ENCODE results near the gene SART3.
"Not testable (repeated sequence)": the region's sequence is repeated elsewhere in the genome, so short reads cannot be mapped to it uniquely, and the experiment has no call there.

Gene SART3

DNA sequence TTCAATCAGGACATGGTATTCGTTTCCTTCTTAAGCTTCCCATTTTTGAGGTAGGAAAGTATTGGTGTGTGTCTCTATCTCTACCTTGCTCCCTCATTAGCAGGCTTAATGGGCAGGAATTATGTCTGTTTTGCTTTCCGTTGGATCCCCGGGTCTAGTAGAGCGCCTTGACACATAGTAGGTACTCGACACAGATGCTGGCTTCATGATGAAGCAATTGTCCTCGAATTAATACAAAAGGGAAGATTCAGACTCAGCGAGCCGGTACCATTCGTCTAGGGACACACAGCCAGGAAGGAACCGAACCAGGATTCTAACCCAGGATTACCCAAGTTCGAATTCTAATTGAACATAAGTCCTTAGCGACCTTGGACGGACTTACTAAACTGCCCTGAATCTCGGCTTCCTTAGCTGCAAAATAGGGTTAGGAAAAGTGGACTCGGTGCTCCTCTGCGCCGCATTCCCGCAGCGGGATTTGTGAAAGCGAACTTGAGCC, 927 bp upstream of the SART3 start:
- DNase-seq = no peak

DNA sequence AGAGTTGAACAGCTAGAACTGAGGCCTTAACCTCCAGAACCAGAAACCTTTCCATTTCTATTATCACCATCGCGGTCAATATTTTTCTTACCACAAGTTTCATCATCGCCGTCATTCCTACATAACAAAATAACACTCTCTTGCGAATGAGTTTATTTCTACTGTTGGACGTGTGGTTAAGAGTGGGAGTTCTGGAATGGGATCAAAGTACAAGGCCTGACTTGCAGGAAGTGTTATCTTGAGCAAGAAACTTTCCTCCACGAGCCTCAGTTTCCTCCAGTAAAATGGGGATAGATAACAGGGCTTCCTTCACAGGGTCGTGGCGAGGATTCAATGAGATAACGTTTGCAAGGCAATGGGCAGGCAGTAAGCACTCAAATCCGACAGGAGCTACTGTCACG, 652 bp downstream of the SART3 start:
- no peak for DNase-seq

DNA sequence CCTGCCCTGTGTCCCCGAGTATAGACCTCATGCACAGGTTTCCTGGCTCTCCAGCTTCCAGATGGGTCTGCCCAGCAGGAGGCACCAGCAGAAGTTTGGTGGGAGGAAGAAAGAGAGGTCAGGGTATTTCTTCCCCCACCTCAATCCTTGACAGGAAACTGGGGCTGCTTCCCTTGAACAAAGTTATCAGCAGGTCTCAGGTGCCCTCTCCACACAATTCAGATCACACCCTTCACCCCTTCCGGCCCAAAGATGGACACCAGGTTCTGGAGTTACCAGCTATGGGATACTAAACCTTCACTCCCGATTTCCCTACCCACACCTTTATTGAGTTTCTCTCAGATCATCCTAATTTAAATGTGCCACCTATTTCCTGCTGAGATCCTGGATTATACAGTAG, 1.2 kb downstream of the SART3 start:
- no peak for DNase-seq

DNA sequence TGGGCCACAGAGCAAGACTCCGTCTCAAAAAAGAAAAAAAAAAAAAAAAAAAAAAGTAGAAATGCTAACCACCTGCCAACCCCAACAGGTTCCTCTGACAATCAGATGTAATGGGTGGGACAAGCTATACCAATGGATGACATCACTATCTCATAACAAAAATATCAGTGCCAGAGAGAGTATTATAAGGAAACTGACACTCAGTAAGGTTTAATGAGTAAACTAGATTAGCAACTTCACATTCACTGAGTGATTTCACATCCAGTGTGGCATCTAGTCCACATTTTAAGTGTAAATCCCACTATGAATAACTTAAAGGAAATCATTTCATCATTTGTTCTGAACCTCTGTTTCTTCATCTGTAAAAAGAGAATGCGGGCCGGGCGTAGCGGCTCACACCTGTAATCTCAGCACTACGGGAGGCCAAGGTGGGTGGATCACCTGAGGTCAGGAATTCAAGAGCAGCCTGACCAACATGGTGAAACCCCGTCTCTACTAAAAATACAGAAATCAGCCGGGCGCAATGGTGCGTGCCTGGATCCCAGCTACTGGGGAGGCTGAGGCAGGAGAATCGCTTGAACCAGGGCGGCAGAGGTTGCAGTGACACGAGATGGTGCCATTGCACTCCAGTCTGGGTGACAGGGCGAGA, 1.8 kb downstream of the SART3 start:
- DNase-seq = no peak

DNA sequence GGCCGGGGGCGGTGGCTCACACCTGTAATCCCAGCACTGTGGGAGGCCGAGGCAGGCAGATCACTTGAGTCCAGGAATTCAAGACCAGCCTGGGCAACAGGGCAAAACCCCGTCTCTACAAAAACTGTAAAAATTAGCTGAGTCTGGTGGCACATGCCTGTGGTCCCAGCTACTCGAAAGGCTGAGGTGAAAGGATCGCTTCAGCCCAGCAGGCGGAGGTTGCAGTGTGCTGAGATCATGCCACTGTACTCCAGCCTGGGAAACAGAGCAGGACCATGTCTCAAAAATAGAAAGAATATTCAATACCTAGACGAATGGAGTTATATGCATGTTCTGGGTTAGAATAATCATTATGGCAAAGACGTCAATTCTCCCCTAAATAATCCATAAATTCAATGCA, 5.6 kb downstream of the SART3 start:
- not testable (repeated sequence) for DNase-seq

DNA sequence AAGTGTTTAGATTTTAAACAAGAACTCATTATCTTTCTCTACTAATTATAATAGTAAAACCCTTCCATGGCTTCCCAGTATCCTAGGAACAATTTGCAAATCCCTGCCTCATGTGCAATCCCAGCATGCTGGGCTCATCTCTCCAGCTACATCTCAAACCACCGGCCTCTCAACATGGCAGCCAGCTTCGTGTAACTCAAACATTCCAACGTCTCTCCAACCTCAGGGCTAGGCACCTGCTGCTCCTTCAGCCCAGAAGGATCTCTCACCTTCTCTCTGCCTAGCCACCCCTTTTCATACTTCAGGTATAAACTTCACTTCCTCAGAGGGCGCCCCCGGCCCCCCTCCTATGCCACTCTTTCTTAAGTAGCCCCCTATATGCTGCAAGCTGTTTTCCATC, 7.2 kb downstream of the SART3 start:
- DNase-seq = no peak

DNA sequence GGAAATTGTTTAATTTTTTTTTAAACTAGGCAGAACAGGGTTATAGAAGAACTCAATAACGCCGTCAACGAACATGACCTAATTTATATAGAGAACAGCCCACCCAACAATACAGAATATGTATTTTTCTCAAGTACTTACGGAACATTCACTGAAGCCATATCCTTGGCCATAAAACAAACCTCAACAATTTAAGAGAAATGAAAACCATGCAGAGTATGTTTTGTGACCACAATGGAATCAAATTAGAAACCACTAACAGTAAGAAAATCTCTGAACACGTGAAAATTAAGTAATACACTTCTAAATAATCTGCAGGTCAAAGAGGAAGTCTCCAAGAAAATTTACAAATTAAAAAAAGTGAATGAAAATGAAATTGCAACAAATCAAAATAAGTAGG, 9.4 kb downstream of the SART3 start:
- no peak for DNase-seq

DNA sequence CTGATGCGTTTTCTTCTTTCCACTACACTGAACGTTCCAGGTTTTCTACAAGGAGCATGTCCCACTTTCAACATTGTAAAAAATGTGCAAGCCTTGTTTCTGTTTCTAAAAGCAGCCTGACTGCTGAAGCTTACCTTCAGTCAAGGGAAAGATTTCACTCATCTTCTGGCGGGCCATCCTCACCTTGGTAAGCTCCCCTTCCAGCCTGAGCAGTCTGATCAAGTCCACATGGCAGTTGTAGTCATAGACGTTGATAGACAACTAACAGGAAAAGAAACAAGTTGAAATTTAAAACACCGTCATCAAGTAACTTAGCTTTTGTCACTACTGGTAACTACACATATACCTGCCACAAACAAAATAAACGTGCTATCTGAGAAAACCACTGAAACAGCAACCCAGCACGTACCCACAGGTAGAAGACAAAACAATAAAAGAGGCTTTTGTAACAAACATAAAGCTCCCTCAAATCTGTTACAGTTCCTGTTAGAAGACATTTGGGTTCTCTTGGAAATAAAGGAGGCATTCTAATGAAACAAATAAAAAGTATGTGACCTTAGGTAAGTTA, 11.9 kb downstream of the SART3 start:
- no peak for DNase-seq

DNA sequence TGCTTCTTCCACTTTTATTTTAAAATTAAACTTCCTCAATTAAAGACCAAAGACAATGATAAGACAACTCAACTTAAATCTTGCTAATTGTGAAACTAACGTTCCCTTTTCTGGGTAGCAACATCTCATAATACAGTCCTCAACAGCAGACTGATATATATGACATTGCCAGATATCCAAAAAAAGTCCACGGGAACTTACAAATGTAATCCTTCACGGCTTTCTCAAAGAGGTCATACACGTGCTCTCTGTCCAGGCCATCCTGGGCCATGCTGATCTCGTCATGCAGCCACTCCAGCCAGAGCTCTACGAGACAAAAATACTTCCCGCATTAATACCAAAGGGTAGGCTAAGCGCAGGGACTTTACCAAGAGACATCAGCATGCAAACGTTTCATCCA, 13.3 kb downstream of the SART3 start:
- no peak for DNase-seq

DNA sequence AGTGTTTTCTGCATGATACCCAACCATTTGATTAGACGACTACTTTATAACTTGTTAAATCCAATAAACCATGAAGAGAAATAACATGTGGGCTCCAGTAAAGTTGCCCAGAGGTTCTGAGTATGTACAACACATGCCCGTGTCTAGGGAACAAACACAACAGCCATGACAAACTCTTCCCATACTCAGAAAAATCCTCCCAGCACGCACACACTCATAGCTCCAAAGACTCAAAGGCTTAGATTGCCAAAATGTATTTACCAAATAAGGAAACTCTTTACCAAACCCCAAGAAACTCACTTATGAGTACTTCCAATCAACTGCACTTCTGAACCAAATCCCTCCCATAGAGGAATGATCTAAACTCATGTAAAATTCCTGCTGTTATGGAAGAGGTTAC, 17.3 kb downstream of the SART3 start:
- DNase-seq = no peak

DNA sequence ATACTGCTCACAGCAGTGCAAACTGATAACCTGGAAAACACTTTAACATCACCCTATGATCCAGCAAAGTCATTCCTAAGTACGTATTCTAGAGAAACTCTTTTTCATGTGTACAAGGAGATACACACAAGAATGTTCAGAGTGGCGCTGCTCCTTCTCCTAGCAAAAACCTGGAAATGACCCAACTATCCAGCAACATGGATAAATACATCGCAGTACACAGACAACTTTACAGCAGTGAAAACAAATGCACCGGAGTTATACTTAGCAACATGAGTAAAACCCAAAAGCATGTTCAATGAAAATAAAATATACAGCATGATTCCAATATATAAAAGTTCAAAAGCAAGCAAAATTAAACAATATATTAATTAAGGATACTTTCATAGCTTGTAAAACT, 18.7 kb downstream of the SART3 start:
- no peak for DNase-seq

DNA sequence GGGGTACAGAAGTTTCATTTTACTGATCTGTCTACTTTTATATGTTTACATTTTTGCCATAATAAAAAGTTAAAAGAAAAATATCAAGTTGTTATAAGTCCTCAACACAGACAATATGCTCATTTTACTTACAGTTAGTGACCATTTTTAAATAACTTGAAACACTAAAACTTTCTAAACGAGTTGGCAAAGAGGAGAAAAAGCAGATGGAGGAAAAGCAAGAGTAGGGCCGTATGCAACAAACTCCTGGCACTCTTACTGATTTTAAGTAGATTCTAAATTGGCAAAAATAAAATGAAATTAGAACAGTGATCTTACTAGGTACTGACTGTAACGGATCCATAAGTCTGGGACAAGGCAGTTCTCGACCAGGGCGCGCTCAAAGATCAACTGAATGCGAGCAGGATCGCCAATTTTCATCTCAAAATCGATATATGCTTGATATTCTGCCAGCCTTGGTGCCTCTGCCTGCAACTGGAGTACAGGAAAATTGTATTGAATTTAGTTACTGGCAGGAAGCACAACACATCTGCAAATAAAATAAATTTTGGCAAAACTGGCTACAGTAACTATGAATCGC, 22.3 kb downstream of the SART3 start:
- no peak for DNase-seq

DNA sequence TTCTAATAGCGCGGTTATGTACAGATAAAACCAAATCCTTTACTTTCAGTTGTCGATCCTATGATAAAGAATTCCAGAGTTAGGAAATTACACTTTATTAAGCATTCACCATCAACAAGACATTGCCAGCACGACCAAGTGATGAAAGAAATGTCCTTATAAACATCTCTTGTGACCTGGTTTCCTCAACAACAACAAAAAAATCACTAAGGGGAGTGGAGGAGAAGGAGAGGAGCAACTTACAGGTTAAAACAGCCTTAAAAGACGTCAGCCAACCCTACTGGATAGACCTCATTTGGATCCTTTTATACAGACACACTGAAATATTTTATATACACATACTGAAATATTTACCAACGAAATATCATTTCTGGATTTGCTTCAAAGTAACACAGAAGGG, 22.8 kb downstream of the SART3 start:
- no peak for DNase-seq

DNA sequence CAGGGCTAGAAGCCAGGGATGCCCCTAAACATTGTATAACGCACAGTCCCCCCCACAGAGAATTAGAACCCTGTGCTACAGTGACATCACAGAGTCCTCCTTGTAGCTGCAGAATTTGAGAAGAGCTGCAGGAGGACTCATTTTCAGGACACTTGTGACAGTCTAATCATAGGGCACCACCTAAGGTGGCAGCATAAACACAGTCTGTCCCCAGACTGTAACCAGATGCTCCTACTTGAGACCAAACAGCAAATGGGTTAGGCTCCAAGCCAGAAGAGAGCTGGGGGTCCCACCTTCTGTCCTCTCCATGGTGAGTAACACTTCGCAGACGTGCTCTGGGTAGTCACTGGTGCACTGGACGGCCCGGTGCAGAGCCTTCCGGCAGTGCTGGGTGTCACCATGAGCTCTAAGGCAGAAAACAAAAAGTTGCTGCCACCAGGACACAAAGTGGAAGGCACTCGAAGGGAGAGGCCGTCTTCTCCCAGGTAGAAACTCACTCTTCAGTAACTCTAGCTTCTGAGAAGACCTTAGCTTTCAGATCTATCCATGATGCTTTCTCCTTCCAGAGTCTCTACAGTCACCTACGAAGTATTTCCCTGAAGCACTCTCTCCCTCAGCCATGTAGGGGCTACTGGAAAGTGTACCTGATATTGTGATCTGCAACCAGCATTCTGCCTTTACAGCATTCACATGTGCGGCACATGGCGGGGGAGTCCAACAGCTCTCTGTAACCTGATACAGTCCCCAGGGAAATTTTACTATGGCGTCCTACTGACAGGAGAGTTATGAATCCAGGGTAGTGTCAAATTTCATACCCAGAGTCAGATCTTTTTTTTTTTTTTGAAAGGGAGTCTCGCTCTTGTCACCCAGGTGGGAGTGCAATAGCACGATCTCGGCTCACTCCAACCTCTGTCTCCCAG, 28.8 kb downstream of the SART3 start:
- DNase-seq = peak; percentile 98

DNA sequence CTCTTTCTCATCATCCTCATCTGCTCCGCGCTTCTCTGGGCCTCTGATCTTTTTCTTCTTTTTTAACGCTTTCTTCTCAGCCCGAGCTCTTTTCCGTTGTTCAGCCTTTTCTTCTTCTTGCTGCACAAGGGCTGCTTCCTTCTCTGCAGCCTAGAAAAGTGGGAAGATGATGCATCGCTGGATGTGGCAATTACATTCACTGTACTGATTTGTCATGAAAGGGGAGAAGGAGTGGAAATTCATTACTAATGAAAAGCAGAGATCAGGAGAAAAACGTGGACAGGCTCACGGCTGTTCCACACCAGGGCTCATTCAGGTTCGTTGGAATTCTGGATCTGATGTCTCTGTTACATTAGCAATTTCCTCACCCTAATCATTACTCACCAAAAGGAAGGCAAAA, 30.8 kb downstream of the SART3 start:
- DNase-seq = no peak

DNA sequence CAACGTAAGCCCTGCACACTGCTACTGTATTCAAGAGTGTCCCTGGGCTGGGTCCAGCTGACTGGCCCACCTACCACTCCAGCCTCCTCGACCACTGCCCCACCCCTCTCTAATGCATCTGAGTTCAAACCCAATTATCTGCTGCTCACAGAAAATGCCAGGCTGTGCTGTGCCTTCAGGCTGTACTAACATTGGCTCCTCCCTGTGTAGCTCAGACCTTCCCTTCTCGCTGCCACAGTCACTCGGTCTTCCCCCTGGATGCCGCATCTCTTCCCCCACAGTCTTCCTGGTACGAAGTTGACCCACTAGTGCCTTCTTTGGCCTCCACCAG, 33.8 kb downstream of the SART3 start:
- no peak for DNase-seq

DNA sequence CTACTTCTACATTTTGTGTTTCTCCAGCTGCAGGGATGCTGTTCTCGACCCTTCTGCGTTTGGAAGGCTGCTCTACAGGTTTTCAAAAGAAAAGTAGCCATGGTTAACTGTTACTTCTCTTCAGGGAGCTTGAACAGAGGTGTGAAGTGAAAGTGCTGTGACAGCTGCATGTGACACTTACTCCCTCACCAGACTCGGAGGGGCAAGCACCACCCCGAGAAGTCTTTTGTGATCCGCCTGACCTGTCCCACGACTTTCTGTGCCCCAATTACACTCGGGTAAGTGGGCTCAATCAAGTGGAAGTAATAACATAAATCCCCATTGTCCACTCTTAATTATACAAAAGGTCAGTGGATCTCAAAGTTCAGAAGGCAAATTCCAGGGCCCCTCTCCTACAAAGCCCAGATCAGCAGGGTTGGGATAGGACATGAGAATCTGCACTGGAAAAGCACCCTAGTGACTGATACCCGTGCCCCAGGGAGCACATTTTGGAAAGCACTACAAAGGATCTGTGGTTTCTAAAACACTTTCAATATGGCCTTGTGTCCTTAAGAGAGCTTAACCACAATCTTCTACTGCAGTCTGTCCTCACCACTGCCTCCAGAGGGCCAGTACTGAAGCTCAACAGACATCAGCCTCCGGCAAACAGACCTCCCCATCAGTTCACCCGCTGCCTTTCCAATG, 34.3 kb downstream of the SART3 start:
- DNase-seq = no peak

DNA sequence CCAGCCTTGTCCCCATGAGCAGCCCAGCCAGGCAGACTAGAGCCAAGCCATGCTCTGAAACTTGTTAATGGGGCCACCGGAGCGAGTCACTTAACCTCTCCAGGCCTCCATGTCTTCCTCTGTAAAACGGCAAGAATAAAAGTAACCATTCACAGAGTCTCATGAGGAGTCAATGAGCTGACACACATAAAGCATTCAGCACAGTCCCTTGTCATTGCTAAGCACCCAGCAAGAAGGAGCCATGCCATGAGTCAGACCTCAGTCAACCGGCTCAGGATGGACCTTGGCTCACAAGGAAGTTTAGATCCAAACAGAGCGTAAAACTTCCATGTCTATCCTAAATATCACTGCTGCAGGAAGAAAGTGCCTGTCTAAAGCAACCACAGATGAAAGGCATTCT, 35.3 kb downstream of the SART3 start:
- DNase-seq = no peak

DNA sequence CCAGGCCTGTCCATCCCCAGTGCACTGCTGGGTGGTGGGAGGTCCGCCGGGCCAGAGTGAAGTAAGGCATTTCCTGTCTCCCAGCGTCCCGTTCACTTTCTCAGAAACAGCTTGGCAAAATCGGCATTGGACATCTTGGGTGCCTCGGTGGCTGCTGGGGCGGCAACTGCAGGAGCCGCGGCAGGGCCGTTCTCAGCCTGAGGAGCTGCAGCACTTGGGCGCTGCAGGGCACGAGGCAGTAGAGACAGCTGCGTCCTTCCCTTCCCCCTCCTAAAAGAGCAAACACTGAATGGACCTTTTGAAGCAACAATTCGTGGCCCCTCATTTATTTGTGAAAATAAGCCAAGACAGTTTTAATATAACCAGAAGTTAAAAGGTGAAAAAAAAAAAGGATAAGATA, 37.6 kb downstream of the SART3 start:
- DNase-seq = no peak

DNA sequence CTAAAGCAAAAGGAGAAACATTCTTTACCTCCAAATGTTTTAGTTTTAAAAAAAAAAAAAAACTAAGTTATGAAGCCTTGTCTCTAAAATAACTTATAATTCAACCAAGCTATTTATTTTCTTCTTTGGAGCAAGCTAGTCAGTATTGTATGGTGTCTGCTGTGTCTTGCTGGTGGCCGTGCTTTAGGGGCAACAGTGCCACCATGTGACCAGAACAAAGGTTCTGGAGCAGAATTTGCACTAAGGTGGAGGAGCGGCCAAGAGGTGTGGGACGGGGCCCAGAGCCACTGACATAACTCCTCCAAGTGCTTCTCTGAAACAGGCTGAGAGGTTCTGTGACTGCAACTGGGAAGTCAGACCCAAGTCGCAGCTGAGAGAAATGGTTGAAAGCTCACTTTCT, 41.4 kb downstream of the SART3 start:
- no peak for DNase-seq

DNA sequence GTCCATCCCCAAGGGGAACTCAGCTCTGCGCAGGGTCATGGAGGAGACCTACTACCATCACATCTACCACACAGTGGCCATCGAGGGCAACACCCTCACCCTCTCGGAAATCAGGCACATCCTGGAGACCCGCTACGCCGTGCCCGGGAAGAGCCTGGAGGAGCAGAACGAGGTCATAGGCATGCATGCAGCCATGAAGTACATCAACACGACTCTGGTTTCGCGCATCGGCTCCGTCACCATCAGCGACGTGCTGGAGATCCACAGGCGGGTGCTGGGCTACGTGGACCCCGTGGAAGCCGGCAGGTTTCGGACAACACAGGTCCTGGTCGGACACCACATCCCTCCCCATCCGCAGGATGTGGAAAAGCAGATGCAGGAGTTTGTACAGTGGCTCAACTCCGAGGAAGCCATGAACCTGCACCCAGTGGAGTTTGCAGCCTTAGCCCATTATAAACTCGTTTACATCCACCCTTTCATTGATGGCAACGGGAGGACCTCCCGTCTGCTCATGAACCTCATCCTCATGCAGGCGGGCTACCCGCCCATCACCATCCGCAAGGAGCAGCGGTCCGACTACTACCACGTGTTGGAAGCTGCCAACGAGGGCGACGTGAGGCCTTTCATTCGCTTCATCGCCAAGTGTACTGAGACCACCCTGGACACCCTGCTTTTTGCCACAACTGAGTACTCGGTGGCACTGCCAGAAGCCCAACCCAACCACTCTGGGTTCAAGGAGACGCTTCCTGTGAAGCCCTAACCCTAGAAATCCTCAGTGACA, 42.1 kb downstream of the SART3 start:
- DNase-seq = no peak

DNA sequence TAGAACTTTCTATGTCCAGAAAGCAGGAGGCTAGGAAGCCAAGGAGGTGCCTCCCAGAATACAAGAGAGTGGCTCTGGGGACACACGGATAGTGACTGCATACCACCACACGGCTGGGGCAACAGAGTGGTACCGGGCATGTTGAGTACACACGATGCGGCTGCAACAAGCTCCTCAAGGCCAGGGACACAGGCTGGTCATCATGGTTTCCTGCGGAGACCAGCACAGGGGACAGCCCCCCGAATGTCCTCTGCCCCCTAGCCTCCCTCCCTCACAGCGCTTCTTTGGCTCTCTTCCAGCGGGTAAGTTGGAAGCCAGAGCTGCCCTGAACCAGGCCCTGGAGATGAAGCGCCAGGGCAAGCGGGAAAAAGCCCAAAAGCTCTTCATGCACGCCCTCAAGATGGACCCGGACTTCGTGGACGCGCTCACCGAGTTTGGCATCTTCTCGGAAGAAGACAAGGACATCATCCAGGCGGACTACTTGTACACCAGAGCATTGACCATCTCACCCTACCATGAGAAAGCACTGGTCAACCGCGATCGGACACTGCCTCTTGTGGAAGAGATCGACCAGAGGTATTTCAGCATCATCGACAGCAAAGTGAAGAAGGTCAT, 42.8 kb downstream of the SART3 start:
- no peak for DNase-seq
